Gastrocnemius medialis (tissue), 4 donors: ENCODE data around the gene AGXT. TPM values are rescaled to one million over a fixed set of nuclear protein-coding genes. Genes with fewer than 3 reads are reported as not detected.

Experiments
- ATAC-seq, 2 donors: fragments of 150-250 bp; one replicate each; pipeline ENCODE4 v1.9.1; 2016
- DNase-seq, 2 donors: peaks; one replicate each; pipeline ENCODE4 v3.0.0-alpha.2; 2019
- H3K27ac ChIP-seq, 4 donors: fragments of 200-600 bp; sonication (generic); 1 replicate in 1 of 4; 2 replicates in 3 of 4; pipeline ENCODE4 v1.5.1; 2016 to 2018; ENCODE audit warnings: mild to moderate bottlenecking in 2 of 4, moderate library complexity in 1 of 4
- H3K27me3 ChIP-seq, 3 donors: fragments of 200-600 bp; sonication (generic) in 2 of 3; 1 replicate in 1 of 3; 2 replicates in 2 of 3; pipeline versions ENCODE4 v1.5.1 to v1.6.0; 2016 to 2019; ENCODE audit warnings: mild to moderate bottlenecking in 1 of 3, moderate library complexity in 1 of 3
- H3K36me3 ChIP-seq, 2 donors: fragments of 200-600 bp; sonication (generic) in 1 of 2; one replicate each; pipeline ENCODE4 v1.5.1; 2017 to 2018
- H3K4me1 ChIP-seq, 2 donors: fragments of 200-600 bp; sonication (generic) in 1 of 2; one replicate each; pipeline ENCODE4 v1.5.1; 2016 to 2017; ENCODE audit warnings: mild to moderate bottlenecking in 2 of 2
- H3K4me3 ChIP-seq, 4 donors: fragments of 200-600 bp; sonication (generic) in 3 of 4; 1 replicate in 1 of 4; 2 replicates in 3 of 4; pipeline ENCODE4 v1.5.1; 2016 to 2019; ENCODE audit warnings: mild to moderate bottlenecking in 2 of 4
- H3K9me3 ChIP-seq, 3 donors: fragments of 200-600 bp; sonication (generic) in 2 of 3; 1 replicate in 1 of 3; 2 replicates in 2 of 3; pipeline ENCODE4 v1.5.1; 2016 to 2019
- CTCF ChIP-seq, 5 experiments: fragments of 450-650 bp in 3 of 5; fragments of 200-600 bp in 2 of 5; sonication (generic) in 2 of 5; IDR thresholded peaks in 4 of 5; conservative IDR thresholded peaks in 1 of 5; 1 replicate in 4 of 5; 2 replicates in 1 of 5; pipeline ENCODE4 v1.5.1; 2016 to 2019; ENCODE audit warnings: antibody characterized with exemption in 5 of 5, mild to moderate bottlenecking in 3 of 5, moderate library complexity in 3 of 5
- POLR2A ChIP-seq, 2 donors: fragments of 450-650 bp; IDR thresholded peaks; one replicate each; pipeline ENCODE4 v1.6.1; 2017; ENCODE audit warnings: antibody characterized with exemption in 2 of 2, mild to moderate bottlenecking in 2 of 2, moderate library complexity in 2 of 2
- in situ Hi-C, 4 donors: fragments of 200-750 bp; cut with MboI; loops; one replicate each; pipeline versions ENCODE4 v1.15.0 to v1.8.0; 2017; ENCODE audit warnings: low sequenced_read_pairs in 4 of 4
- intact Hi-C: fragments of 100-400 bp; cut with DNase I; formaldehyde crosslinking; loops from one replicate; pipeline ENCODE4 v1.15.1; 2023; ENCODE audit warnings: low total_unique reads
- total RNA-seq, 4 donors: library from RNA; depleted of rRNA; stranded (reverse); fragments of >200 nt; gene quantifications; one replicate each; pipeline versions ENCODE4 v1.1.0 to v1.2.3, GENCODE V29; 2016

Gene AGXT
- total RNA-seq, 4 donors from 2014 or later = 1.7 to 3.3 TPM; not detected in 2

- H3K27me3 ChIP-seq = peaks cover 5 to 13% (median 8%) of the 10 kb centered on the region in 3 donors
- no peak for TF ChIP-seq CTCF (IDR thresholded peaks at IDR 0.05 in 4 of 5, conservative IDR thresholded peaks at IDR 0.05 in 1 of 5)
- TF ChIP-seq POLR2A (IDR thresholded peaks at IDR 0.05) = no peak
- no peak for ATAC-seq
- H3K36me3 ChIP-seq = no peaks in the 10 kb centered on the region
- no peaks in the 10 kb centered on the region for H3K9me3 ChIP-seq
- H3K4me3 ChIP-seq = no peak overlapping the region
- DNase-seq = no peak
- intact Hi-C loops = loop anchor here (10.0 kb wide), 1 partner anchor 189 kb away; the partner anchor contains the start of gene MTERF4
- peaks cover 3 to 6% of the 10 kb centered on the region in 2 donors for H3K4me1 ChIP-seq
- in situ Hi-C loops = no loop called here
- no peak overlapping the region for H3K27ac ChIP-seq
Measured at GRCh38 chr2:240915526-240916341, 47.1 kb downstream of the AGXT start.

GRCh38 chr2:240916571-240917008 lies 48.0 kb downstream of the AGXT start:
- in situ Hi-C loops = no loop called here
- ATAC-seq (peak in 1 of 2 donors; percentile 34), DNase-seq (peak in 1 of 2 donors; percentile 39)
- Histone ChIP-seq H3K4me3 (no peak overlapping the region), H3K27me3 (peaks cover 5 to 13% (median 8%) of the 10 kb centered on the region in 3 donors), H3K27ac (no peak overlapping the region), H3K9me3 (no peaks in the 10 kb centered on the region), H3K36me3 (no peaks in the 10 kb centered on the region), H3K4me1 (peaks cover 3 to 6% of the 10 kb centered on the region in 2 donors)
- TF ChIP-seq CTCF (IDR thresholded peaks at IDR 0.05 in 4 of 5, conservative IDR thresholded peaks at IDR 0.05 in 1 of 5) (no peak), POLR2A (IDR thresholded peaks at IDR 0.05) (no peak)
- intact Hi-C loops = loop anchor here (10.0 kb wide), 1 partner anchor 188 kb away; the partner anchor contains the start of gene MTERF4

GRCh38 chr2:240917009-240917683 lies 48.5 kb downstream of the AGXT start:
- ATAC-seq (no peak), DNase-seq (peak in 1 of 2 donors; percentile 6)
- peaks cover 5 to 13% (median 8%) of the 10 kb centered on the region in 3 donors for H3K27me3 ChIP-seq
- peaks cover 3 to 6% of the 10 kb centered on the region in 2 donors for H3K4me1 ChIP-seq
- in situ Hi-C loops (no loop called here), intact Hi-C loops (loop anchor here (10.0 kb wide), 1 partner anchor 188 kb away; the partner anchor contains the start of gene MTERF4)
- H3K9me3 ChIP-seq = no peaks in the 10 kb centered on the region
- no peaks in the 10 kb centered on the region for H3K36me3 ChIP-seq
- H3K4me3 ChIP-seq = no peak overlapping the region
- H3K27ac ChIP-seq = no peak overlapping the region
- TF ChIP-seq POLR2A (IDR thresholded peaks at IDR 0.05) (no peak), CTCF (IDR thresholded peaks at IDR 0.05 in 4 of 5, conservative IDR thresholded peaks at IDR 0.05 in 1 of 5) (no peak)

GRCh38 chr2:240917684-240918257 lies 49.1 kb downstream of the AGXT start:
- H3K4me3 ChIP-seq = no peak overlapping the region
- peaks cover 3 to 6% of the 10 kb centered on the region in 2 donors for H3K4me1 ChIP-seq
- ATAC-seq (no peak), DNase-seq (peak in 1 of 2 donors; percentile 8)
- peaks cover 5 to 13% (median 8%) of the 10 kb centered on the region in 3 donors for H3K27me3 ChIP-seq
- H3K9me3 ChIP-seq = no peaks in the 10 kb centered on the region
- intact Hi-C loops = loop anchor here (10.0 kb wide), 1 partner anchor 187 kb away; the partner anchor contains the start of gene MTERF4
- H3K27ac ChIP-seq = no peak overlapping the region
- TF ChIP-seq POLR2A (IDR thresholded peaks at IDR 0.05) (no peak), CTCF (IDR thresholded peaks at IDR 0.05 in 4 of 5, conservative IDR thresholded peaks at IDR 0.05 in 1 of 5) (no peak)
- in situ Hi-C loops = no loop called here
- no peaks in the 10 kb centered on the region for H3K36me3 ChIP-seq
